ENCODE data around the gene EML1.

EML1 gene

GRCh38 chr14:99904506-99904905 is 111.3 kb downstream of the EML1 start:
- no peak for DNase-seq (ENCODE audit: low spot score)

GRCh38 chr14:99905121-99905520 is 111.9 kb downstream of the EML1 start:
- DNase-seq (ENCODE audit: low spot score) = no peak

GRCh38 chr14:99907761-99908652 is 114.8 kb downstream of the EML1 start:
- no peak for DNase-seq (ENCODE audit: low spot score)

- DNase-seq (ENCODE audit: low spot score) = no peak
Observed at GRCh38 chr14:99908653-99909250, 115.5 kb downstream of the EML1 start.

DNA sequence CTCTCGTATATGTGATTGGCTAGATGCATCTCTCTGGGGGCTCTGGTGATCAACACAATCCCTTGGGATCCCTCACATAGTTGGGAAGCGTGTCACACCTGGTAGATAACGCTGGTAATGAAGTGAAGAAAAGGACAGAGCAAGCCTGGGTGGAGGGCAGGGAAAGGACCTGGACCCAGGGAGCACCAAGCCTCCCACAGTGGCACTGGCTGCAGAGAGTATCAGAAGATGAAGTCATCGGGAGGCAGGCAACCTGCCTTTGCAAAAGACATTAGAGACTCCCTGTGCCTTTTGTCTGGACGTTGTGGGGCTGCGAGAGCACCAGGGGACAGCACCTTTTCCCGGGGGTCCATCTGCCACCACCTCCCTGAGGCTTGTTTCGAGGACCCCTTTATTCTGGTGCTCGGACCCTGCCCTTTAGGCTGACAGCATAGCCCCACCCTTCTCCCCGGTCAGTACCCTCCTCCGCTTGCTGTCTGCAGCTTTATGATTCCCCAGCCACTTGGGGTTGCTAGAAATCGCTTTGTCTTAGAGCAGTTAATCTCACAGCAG is 116.4 kb downstream of the EML1 start:
- DNase-seq (ENCODE audit: low spot score) = no peak

DNA sequence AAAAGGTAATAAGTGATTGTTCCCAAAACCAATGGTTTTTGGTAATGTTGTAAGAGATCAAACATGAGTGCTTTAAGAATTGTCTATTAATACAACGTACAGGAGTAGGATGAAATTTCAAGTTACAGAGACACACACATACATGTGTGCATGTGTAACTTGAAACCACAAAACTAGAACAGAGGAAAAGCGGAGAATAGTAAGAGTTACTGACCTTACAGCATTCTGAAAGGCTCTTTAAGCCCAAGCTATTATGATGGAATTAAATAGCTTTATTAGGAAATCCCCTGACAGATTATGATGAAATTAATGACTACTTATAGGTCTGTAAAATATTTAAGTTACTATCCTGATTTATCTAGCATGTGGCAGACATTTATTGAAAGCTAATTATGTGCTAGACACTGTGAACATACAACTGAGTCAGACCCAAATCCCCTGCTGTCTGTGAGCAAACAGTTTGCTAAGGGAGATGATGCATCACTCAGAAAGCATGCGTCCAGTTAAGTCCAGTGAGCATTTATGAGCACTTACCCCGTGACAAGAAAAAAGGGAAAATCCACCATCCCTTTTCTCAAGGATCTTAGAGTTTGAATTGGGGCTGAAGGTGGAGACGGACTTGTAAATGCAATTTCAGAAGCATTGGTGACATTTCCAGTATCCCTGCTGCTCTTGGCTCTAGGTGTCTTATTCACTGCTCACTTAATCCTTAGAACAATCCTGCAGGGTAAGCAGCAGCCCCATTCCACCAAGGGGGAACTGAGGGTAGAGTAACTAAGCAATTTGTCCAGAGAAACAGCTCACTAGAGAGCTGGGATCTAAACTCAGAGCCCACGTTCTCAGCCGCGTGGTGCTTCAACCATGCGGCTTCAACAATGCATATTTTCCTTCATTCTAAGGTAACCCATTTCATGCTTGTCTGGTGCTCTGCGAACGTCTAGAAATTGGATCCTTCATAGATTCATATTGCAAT is 117.4 kb downstream of the EML1 start:
- DNase-seq (ENCODE audit: low spot score) = no peak

DNA sequence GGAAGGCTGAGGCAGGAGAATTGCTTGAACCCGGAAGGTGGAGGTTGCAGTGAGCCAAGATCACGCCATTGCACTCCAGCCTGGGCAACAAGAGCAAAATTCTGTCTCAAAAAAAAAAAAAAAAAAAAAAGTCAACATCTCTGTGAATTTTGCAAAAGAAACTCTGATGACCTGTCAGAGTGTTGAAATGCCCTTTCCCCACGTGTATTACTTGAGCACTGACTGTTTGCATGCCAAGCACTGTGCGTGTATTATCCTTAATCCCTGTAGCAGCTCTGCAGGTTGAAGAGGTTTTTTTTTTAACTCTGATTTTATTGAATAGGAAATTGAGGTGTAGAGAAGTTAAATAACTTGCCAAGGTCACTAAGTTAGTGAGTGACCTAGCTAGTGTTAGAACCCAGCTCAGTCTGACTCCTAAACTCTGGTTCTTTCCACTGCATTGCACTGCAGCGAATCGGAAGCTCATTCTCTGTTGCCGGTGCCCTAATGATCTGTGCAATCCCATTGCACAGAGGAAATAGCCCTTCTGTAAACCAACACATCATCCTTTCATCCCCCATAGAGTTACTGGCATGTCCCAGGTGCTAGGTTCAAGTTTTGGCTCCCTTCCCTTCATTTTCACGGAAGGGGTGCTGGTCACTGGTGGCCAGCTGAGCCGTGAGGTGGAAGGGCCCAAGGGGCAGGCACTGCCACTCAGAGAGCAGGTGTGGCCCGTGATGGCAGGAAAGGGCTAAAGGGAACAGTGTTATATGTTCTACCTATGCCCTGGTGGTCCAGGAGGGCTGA is 122.3 kb downstream of the EML1 start:
- DNase-seq (ENCODE audit: low spot score) = no peak

GRCh38 chr14:99916091-99916383 is 122.8 kb downstream of the EML1 start:
- no peak for DNase-seq (ENCODE audit: low spot score)

- no peak for DNase-seq (ENCODE audit: low spot score)
Observed at GRCh38 chr14:99918781-99919180, 125.6 kb downstream of the EML1 start.

DNA sequence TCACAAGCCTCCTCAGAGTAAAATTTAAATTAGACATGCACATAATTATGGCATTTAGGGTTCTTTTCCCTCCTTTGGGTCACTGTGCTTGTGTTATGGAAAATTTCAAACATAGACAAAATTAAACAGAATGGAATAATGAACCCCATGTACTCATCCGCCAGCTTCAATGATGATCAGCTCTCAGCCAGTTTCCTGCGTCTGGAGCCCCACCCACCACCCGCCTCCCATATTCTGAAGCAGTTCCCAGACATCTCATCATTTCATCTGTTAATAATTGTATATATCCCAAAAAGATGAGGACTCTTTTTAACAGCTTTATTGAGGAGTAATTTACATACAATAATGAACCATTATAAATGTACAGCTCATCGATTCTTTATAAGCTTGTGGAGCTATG is 128.2 kb downstream of the EML1 start:
- no peak for DNase-seq (ENCODE audit: low spot score)

DNA sequence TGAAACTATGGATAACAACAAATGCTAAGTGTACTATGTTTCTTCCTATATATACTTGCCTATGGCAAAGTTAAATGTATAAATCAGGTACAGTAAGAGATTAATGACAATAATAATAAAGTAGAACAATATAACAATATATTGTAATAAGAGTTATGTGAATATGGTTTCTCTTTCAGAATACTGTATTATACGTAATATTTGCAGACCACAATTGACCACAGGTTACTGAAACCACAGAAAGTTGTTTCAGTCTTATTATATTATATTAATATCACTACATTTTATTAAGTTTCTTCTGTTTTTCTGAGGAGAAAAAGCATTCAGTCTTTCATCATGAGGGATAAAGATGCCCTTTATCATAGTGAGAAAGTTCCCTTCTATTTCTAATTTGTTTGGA is 131.2 kb downstream of the EML1 start:
- DNase-seq (ENCODE audit: low spot score) = no peak

DNA sequence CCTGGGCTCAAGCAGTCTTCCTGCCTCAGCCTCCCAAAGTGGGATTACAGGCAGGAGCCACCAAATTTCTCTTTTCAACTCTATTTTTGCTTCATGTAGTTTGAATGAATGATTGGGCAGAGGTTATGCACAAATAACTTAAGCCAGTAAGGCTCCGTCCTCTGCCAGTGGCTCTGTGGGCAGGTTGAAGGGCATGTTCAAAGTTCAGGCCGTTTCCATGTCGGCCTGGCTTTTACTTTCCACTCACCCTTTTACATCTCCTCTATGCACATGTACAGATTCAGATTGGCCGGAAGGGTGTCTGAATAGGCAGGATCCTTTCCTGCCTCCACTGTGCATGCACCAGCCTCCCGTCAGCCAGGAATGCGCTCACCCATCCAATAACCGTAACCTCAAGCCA is 132.3 kb downstream of the EML1 start:
- DNase-seq (ENCODE audit: low spot score) = no peak

DNA sequence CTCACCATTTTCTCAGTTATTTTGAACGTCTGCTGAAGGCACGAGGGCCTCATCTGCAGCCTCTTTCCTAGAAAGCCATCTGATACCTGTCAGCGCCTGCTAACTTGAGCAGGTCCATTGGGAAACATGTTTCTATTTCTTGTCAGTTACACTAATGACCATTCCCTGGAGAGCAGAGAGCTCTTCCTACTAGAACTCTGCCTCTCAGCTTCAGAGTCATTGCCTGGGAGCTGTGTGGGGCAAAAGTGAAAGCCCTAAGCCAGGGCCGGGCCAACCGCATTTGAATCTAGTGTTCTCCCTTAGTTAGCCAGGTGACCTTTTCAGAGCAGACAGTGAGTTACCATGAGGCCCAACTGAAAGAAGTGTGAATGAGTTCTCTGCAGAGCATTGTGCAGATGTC is 135.8 kb downstream of the EML1 start:
- DNase-seq (ENCODE audit: low spot score) = no peak

DNA sequence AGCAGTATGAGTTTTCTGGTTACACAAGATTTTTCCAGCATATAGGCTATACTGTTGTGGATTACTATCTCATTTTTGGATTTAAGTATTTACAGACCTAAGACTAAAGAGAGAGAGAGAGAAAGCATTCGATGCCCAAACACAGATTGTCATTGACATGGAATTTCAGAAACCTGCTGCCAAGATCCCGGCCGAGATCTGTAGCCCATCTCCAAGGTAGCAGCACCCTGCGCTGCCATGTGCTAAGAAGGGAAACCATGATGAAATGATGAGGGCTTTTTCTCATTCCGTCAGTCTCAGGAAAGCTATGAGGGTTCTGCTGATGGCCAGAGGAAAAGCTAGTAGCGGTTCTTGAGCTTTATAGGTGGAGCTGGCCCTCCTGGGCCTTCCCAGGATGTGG is 136.4 kb downstream of the EML1 start:
- DNase-seq (ENCODE audit: low spot score) = no peak

GRCh38 chr14:99930420-99931274 is 137.4 kb downstream of the EML1 start:
- no peak for DNase-seq (ENCODE audit: low spot score)

GRCh38 chr14:99931308-99931707 is 138.1 kb downstream of the EML1 start:
- no peak for DNase-seq (ENCODE audit: low spot score)

DNA sequence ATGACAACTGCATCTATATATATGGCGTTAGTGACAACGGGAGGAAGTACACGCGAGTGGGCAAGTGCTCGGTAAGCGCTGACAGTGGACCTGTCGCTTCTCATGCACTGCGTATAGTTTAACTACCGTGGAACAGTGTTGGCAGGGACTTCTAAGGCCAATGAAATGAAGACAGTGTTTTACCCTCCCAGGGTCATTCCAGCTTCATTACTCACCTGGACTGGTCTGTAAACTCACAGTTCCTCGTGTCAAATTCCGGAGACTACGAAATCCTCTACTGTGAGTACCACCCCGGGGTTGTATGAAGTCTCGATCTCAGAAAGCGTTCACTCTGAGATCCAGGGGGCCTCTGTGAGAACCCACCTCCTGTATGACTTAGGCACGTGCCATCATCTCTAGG is 142.8 kb downstream of the EML1 start:
- DNase-seq (ENCODE audit: low spot score) = no peak

GRCh38 chr14:99936738-99937474 is 143.7 kb downstream of the EML1 start:
- no peak for DNase-seq (ENCODE audit: low spot score)

- no peak for DNase-seq (ENCODE audit: low spot score)
Observed at GRCh38 chr14:99937475-99938244, 144.4 kb downstream of the EML1 start.

Data from germinal center (tissue), 1 donor.